Gastrocnemius medialis (tissue), 4 donors: Measurements from ENCODE around the gene IL17RE. TPM values are rescaled to one million over a fixed set of nuclear protein-coding genes. Genes with fewer than 3 reads are reported as not detected.
A peak's percentile ranks its signal among the peaks of the same experiment; 100 is the strongest.

Experiments used
- ATAC-seq, 2 donors: fragments of 150-250 bp; one replicate each; pipeline ENCODE4 v1.9.1; 2016
- DNase-seq, 2 donors: peaks; one replicate each; pipeline ENCODE4 v3.0.0-alpha.2; 2019
- H3K27ac ChIP-seq, 4 donors: fragments of 200-600 bp; sonication (generic); 1 replicate in 1 of 4; 2 replicates in 3 of 4; pipeline ENCODE4 v1.5.1; 2016 to 2018; ENCODE audit warnings: mild to moderate bottlenecking in 2 of 4, moderate library complexity in 1 of 4
- H3K27me3 ChIP-seq, 3 donors: fragments of 200-600 bp; sonication (generic) in 2 of 3; 1 replicate in 1 of 3; 2 replicates in 2 of 3; pipeline versions ENCODE4 v1.5.1 to v1.6.0; 2016 to 2019; ENCODE audit warnings: mild to moderate bottlenecking in 1 of 3, moderate library complexity in 1 of 3
- H3K36me3 ChIP-seq, 2 donors: fragments of 200-600 bp; sonication (generic) in 1 of 2; one replicate each; pipeline ENCODE4 v1.5.1; 2017 to 2018
- H3K4me1 ChIP-seq, 2 donors: fragments of 200-600 bp; sonication (generic) in 1 of 2; one replicate each; pipeline ENCODE4 v1.5.1; 2016 to 2017; ENCODE audit warnings: mild to moderate bottlenecking in 2 of 2
- H3K4me3 ChIP-seq, 4 donors: fragments of 200-600 bp; sonication (generic) in 3 of 4; 1 replicate in 1 of 4; 2 replicates in 3 of 4; pipeline ENCODE4 v1.5.1; 2016 to 2019; ENCODE audit warnings: mild to moderate bottlenecking in 2 of 4
- H3K9me3 ChIP-seq, 3 donors: fragments of 200-600 bp; sonication (generic) in 2 of 3; 1 replicate in 1 of 3; 2 replicates in 2 of 3; pipeline ENCODE4 v1.5.1; 2016 to 2019
- CTCF ChIP-seq, 5 experiments: fragments of 450-650 bp in 3 of 5; fragments of 200-600 bp in 2 of 5; sonication (generic) in 2 of 5; IDR thresholded peaks in 4 of 5; conservative IDR thresholded peaks in 1 of 5; 1 replicate in 4 of 5; 2 replicates in 1 of 5; pipeline ENCODE4 v1.5.1; 2016 to 2019; ENCODE audit warnings: antibody characterized with exemption in 5 of 5, mild to moderate bottlenecking in 3 of 5, moderate library complexity in 3 of 5
- POLR2A ChIP-seq, 2 donors: fragments of 450-650 bp; IDR thresholded peaks; one replicate each; pipeline ENCODE4 v1.6.1; 2017; ENCODE audit warnings: antibody characterized with exemption in 2 of 2, mild to moderate bottlenecking in 2 of 2, moderate library complexity in 2 of 2
- in situ Hi-C, 4 donors: fragments of 200-750 bp; cut with MboI; loops; one replicate each; pipeline versions ENCODE4 v1.15.0 to v1.8.0; 2017; ENCODE audit warnings: low sequenced_read_pairs in 4 of 4
- intact Hi-C: fragments of 100-400 bp; cut with DNase I; formaldehyde crosslinking; loops from one replicate; pipeline ENCODE4 v1.15.1; 2023; ENCODE audit warnings: low total_unique reads
- total RNA-seq, 4 donors: library from RNA; depleted of rRNA; stranded (reverse); fragments of >200 nt; gene quantifications; one replicate each; pipeline versions ENCODE4 v1.1.0 to v1.2.3, GENCODE V29; 2016

Gene IL17RE
- total RNA-seq, 4 donors from 2014 or later: 0.20 to 1.5 (median 0.64) TPM; not detected in 1

- Histone ChIP-seq H3K9me3 (no peaks in the 10 kb centered on the region), H3K27me3 (no peaks in the 10 kb centered on the region), H3K4me1 (peaks cover 7 to 16% of the 10 kb centered on the region in 2 donors), H3K27ac (no peak overlapping the region), H3K36me3 (peaks cover 0 to 23% of the 10 kb centered on the region in 2 donors), H3K4me3 (no peak overlapping the region)
- intact Hi-C loops: no loop called here
- DNase-seq: no peak
- ATAC-seq: no peak
- in situ Hi-C loops: no loop called here
- TF ChIP-seq POLR2A (IDR thresholded peaks at IDR 0.05): no peak
Observed at GRCh38 chr3:9944271-9944670, 41.6 kb downstream of the IL17RE start.

GRCh38 chr3:9945358-9945757, 42.7 kb downstream of the IL17RE start:
- in situ Hi-C loops: no loop called here
- intact Hi-C loops: loop anchor here (5.0 kb wide), 1 partner anchor 82 kb away; the partner anchor contains the start of gene FANCD2
- H3K4me1 ChIP-seq: peaks cover 7 to 16% of the 10 kb centered on the region in 2 donors
- no peaks in the 10 kb centered on the region for H3K27me3 ChIP-seq
- no peaks in the 10 kb centered on the region for H3K9me3 ChIP-seq
- ATAC-seq (no peak), DNase-seq (no peak)
- no peak for TF ChIP-seq POLR2A (IDR thresholded peaks at IDR 0.05)
- TF ChIP-seq CTCF (IDR thresholded peaks at IDR 0.05 in 4 of 5, conservative IDR thresholded peaks at IDR 0.05 in 1 of 5): no peak
- H3K4me3 ChIP-seq: no peak overlapping the region
- H3K36me3 ChIP-seq: peaks cover 0 to 23% of the 10 kb centered on the region in 2 donors
- peak overlapping the region in 3 of 4 donors; percentile 16 to 92 (median 80) for H3K27ac ChIP-seq

DNA sequence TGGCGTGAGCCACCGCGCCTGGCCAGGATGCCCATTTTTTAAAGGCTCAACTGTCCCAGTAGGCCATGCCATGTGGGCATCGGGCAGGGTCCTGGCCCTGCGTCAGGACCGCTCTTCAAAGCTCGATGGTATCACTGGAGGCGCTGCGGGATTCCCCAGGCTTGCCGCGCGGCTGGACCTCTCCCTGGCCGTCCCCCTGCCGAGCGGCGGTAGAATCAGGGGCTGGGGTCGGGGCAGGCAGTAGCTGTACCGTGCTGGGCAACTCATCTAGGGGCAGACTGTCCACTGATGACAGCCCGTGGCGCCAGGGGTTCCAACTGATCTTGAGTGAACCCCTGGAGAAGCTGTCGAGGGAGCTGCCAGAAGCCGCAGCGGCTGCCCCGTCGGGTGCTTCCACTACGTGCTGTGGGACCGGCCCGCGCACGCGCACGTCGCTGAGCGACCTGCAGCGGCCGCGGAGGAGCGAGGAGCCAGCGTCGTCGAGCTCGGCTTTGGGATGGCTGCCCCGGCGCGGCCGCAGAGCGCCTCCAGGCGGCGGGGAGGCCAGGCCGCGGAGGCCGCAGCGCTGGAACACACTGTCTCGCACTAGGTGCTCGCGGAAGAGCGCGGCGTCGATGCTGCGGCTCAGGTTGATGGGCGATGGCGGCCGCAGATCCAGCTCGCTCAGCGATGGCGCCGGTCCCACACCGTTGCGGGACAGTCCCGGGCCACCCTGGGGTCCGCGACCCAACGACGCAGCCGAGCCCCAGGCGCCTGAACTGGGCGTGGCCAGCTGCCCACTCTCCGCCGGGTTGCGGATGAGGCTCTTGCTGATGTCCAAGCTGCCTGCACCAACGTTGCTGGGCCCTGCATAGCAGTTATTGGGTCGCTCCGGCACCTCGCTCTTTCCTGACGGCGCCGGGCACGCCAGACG, 43.7 kb downstream of the IL17RE start:
- Histone ChIP-seq H3K4me3 (peak overlapping the region; percentile 62 to 87 (median 80)), H3K27me3 (no peaks in the 10 kb centered on the region), H3K36me3 (peaks cover 0 to 16% of the 10 kb centered on the region in 2 donors), H3K4me1 (peaks cover 7 to 16% of the 10 kb centered on the region in 2 donors), H3K27ac (peak overlapping the region; percentile 79 to 92 (median 84)), H3K9me3 (no peaks in the 10 kb centered on the region)
- in situ Hi-C loops (no loop called here), intact Hi-C loops (loop anchor here (1.0 to 5.0 kb wide), 5 partner anchors 13 to 81 kb away; partner anchors contain the start of genes CRELD1 and FANCD2)
- TF ChIP-seq CTCF (IDR thresholded peaks at IDR 0.05 in 4 of 5, conservative IDR thresholded peaks at IDR 0.05 in 1 of 5): peak; percentile 59 to 78 (median 66)
- peak; percentile 21 to 41 for TF ChIP-seq POLR2A (IDR thresholded peaks at IDR 0.05)
- DNase-seq (peak; percentile 67 to 81), ATAC-seq (peak; percentile 73 to 76)

- peak; percentile 71 to 85 for DNase-seq
- Histone ChIP-seq H3K9me3 (no peaks in the 10 kb centered on the region), H3K4me3 (peak overlapping the region; percentile 62 to 87 (median 80)), H3K27me3 (no peaks in the 10 kb centered on the region), H3K4me1 (peaks cover 11 to 22% of the 10 kb centered on the region in 2 donors), H3K36me3 (peaks cover 0 to 16% of the 10 kb centered on the region in 2 donors), H3K27ac (peak overlapping the region; percentile 79 to 92 (median 84))
- in situ Hi-C loops (no loop called here), intact Hi-C loops (loop anchor here (2.0 to 5.0 kb wide), 3 partner anchors 29 to 80 kb away; partner anchors contain the start of gene FANCD2)
- peak; percentile 56 to 78 (median 74) for TF ChIP-seq CTCF (IDR thresholded peaks at IDR 0.05 in 4 of 5, conservative IDR thresholded peaks at IDR 0.05 in 1 of 5)
- peak; percentile 70 to 83 for TF ChIP-seq POLR2A (IDR thresholded peaks at IDR 0.05)
- peak; percentile 78 to 85 for ATAC-seq
Observed at GRCh38 chr3:9947025-9947995, 44.7 kb downstream of the IL17RE start.
